Liver (tissue), 9 donors: ENCODE measurements around the gene MYL3. TPM values are rescaled to one million over a fixed set of nuclear protein-coding genes. Genes with fewer than 3 reads are reported as not detected.

Experiments
- DNase-seq: peaks from one replicate; pipeline ENCODE4 v3.0.0-alpha.2; 2017; ENCODE audit warnings: low spot score
- H3K27ac ChIP-seq, 2 donors: one replicate each; pipeline ENCODE4 v1.7.0; 2013; ENCODE audit warnings: inconsistent platforms in 2 of 2, low read length in 2 of 2, control low read depth in 1 of 2, low read depth in 1 of 2, mild to moderate bottlenecking in 1 of 2
- H3K27me3 ChIP-seq, 4 donors: one replicate each; pipeline versions ENCODE4 v1.6.1 to v1.7.0; 2013; ENCODE audit warnings: low read length in 3 of 4, inconsistent platforms in 1 of 4, mild to moderate bottlenecking in 1 of 4, moderate library complexity in 1 of 4; ENCODE audit not compliant: control insufficient read depth in 4 of 4, insufficient read depth in 4 of 4
- H3K36me3 ChIP-seq, 4 donors: one replicate each; pipeline versions ENCODE4 v1.6.1 to v1.7.0; 2013; ENCODE audit warnings: low read length in 3 of 4, mild to moderate bottlenecking in 3 of 4, low read depth in 1 of 4, moderate library complexity in 1 of 4; ENCODE audit not compliant: control insufficient read depth in 4 of 4, insufficient read depth in 3 of 4
- H3K4me1 ChIP-seq, 4 donors: one replicate each; pipeline versions ENCODE4 v1.6.1 to v1.7.0; 2013; ENCODE audit warnings: low read length in 3 of 4, mild to moderate bottlenecking in 3 of 4, moderate library complexity in 1 of 4; ENCODE audit not compliant: control insufficient read depth in 4 of 4, insufficient read depth in 4 of 4
- H3K4me3 ChIP-seq, 3 donors: one replicate each; pipeline versions ENCODE4 v1.6.1 to v1.7.0; 2013; ENCODE audit warnings: low read length in 3 of 3, control low read depth in 1 of 3, low read depth in 1 of 3, mild to moderate bottlenecking in 1 of 3
- H3K9ac ChIP-seq, 2 donors: one replicate each; pipeline ENCODE4 v1.7.0; 2013; ENCODE audit warnings: low read length in 2 of 2, mild to moderate bottlenecking in 2 of 2, moderate library complexity in 2 of 2, control low read depth in 1 of 2, low read depth in 1 of 2
- H3K9me3 ChIP-seq, 4 donors: one replicate each; pipeline versions ENCODE4 v1.6.1 to v1.7.0; 2013; ENCODE audit warnings: low read length in 3 of 4; ENCODE audit not compliant: control insufficient read depth in 4 of 4
- ATF3 ChIP-seq: IDR thresholded peaks from 2 replicates; pipeline ENCODE4 v1.6.1; 2016; ENCODE audit warnings: antibody characterized with exemption
- CTCF ChIP-seq: fragments of 150-350 bp; IDR thresholded peaks from 2 replicates; pipeline ENCODE4 v1.5.1; 2017; ENCODE audit warnings: improper control_type of control experiment, low read depth, low read length; ENCODE audit not compliant: missing input control
- EGR1 ChIP-seq, 2 donors: IDR thresholded peaks; 2 replicates each; pipeline ENCODE4 v1.6.1; 2016 to 2018; ENCODE audit warnings: antibody characterized with exemption in 2 of 2, low read depth in 2 of 2
- FOXA1 ChIP-seq: IDR thresholded peaks from 2 replicates; pipeline ENCODE4 v1.6.1; 2016; ENCODE audit warnings: antibody characterized with exemption
- FOXA2 ChIP-seq: IDR thresholded peaks from 2 replicates; pipeline ENCODE4 v1.6.1; 2016; ENCODE audit warnings: antibody characterized with exemption
- GABPA ChIP-seq, 2 donors: IDR thresholded peaks in 1 of 2; conservative IDR thresholded peaks in 1 of 2; 2 replicates each; pipeline ENCODE4 v1.6.1; 2016; ENCODE audit warnings: antibody characterized with exemption in 2 of 2, mild to moderate bottlenecking in 1 of 2, moderate library complexity in 1 of 2
- HNF4A ChIP-seq, 2 donors: conservative IDR thresholded peaks; 2 replicates each; pipeline ENCODE4 v1.6.1; 2016; ENCODE audit warnings: antibody characterized with exemption in 2 of 2, mild to moderate bottlenecking in 2 of 2
- HNF4G ChIP-seq: IDR thresholded peaks from 2 replicates; pipeline ENCODE4 v1.6.1; 2016; ENCODE audit warnings: antibody characterized with exemption
- JUND ChIP-seq, 2 donors: IDR thresholded peaks; 2 replicates each; pipeline ENCODE4 v1.6.1; 2016; ENCODE audit warnings: antibody characterized with exemption in 2 of 2
- MAX ChIP-seq: IDR thresholded peaks from 2 replicates; pipeline ENCODE4 v1.6.1; 2016; ENCODE audit warnings: antibody characterized with exemption
- NR2F2 ChIP-seq: IDR thresholded peaks from 2 replicates; pipeline ENCODE4 v1.6.1; 2016; ENCODE audit warnings: antibody characterized with exemption
- RAD21 ChIP-seq, 2 donors: IDR thresholded peaks; 2 replicates each; pipeline ENCODE4 v1.6.1; 2016; ENCODE audit warnings: antibody characterized with exemption in 2 of 2, mild to moderate bottlenecking in 2 of 2
- TAF1 ChIP-seq: conservative IDR thresholded peaks from 2 replicates; pipeline ENCODE4 v1.6.1; 2016; ENCODE audit warnings: antibody characterized with exemption, mild to moderate bottlenecking
- YY1 ChIP-seq: IDR thresholded peaks from 2 replicates; pipeline ENCODE4 v1.6.1; 2016; ENCODE audit warnings: antibody characterized with exemption, mild to moderate bottlenecking
- ZBTB33 ChIP-seq: IDR thresholded peaks from 2 replicates; pipeline ENCODE4 v1.6.1; 2016; ENCODE audit warnings: antibody characterized with exemption
- WGBS: extraction: QIAGEN DNeasy Blood & Tissue Kit; methylation state at CpG from one replicate; pipeline ENCODE4 v1.1.7; 2013; 5-methylcytosine and 5-hydroxymethylcytosine counted together
- polyA plus RNA-seq, 2 donors: library from polyadenylated mRNA; stranded (reverse) in 1 of 2; unstranded in 1 of 2; fragments of 200-250 nt in 1 of 2; fragments of >200 nt in 1 of 2; fragmentation: Nextera tagmentation in 1 of 2; extraction: Ambion mirVana in 1 of 2; gene quantifications; one replicate each; pipeline versions ENCODE4 v1.2.1 to v1.2.3, GENCODE V29; 2013 to 2015
- total RNA-seq, 2 donors: library from RNA; depleted of rRNA; stranded (reverse); fragments of >200 nt; gene quantifications; one replicate each; pipeline ENCODE4 v1.2.3, GENCODE V29; 2014
- donor health status: healthy.
- donor health status: healthy.
- donor health status: healthy.
- donor health status: healthy.
- donor health status: healthy.

Gene MYL3
- total and polyA plus RNA-seq, 4 donors: 0.51 to 1.3 (median 0.81) TPM

GRCh38 chr3:46890132-46890531 is 26.9 kb upstream of the MYL3 start:
- TF ChIP-seq GABPA (IDR thresholded peaks at IDR 0.05 in 1 of 2, conservative IDR thresholded peaks at IDR 0.05 in 1 of 2) (no peak), EGR1 (IDR thresholded peaks at IDR 0.05; ENCODE audit: low read depth in 2 of 2) (no peak), NR2F2 (no peak), ZBTB33 (no peak), MAX (no peak), FOXA1 (no peak), YY1 (no peak), RAD21 (IDR thresholded peaks at IDR 0.05) (no peak), ATF3 (no peak)
- peak overlapping the region in 1 of 2 donors; percentile 25 for H3K27ac ChIP-seq
- no peak for DNase-seq
- no peak overlapping the region for H3K4me3 ChIP-seq
- H3K9ac ChIP-seq: no peak overlapping the region
- peaks cover 2 to 15% (median 5%) of the 10 kb centered on the region in 4 donors for H3K4me1 ChIP-seq
- H3K36me3 ChIP-seq: no peaks in the 10 kb centered on the region
- no peaks in the 10 kb centered on the region for H3K27me3 ChIP-seq
- WGBS: 94% methylated on average over 1 of the region's 1 CpG
- H3K9me3 ChIP-seq: no peaks in the 10 kb centered on the region

GRCh38 chr3:46889381-46890110 is 26.3 kb upstream of the MYL3 start:
- no peaks in the 10 kb centered on the region for H3K27me3 ChIP-seq
- no peak overlapping the region for H3K4me3 ChIP-seq
- TF ChIP-seq NR2F2 (peak; percentile 18), TAF1 (no peak), ZBTB33 (no peak), HNF4A (conservative IDR thresholded peaks at IDR 0.05) (no peak)
- no peaks in the 10 kb centered on the region for H3K36me3 ChIP-seq
- WGBS: 61% methylated on average over 6 of the region's 6 CpGs
- H3K27ac ChIP-seq: peak overlapping the region in 1 of 2 donors; percentile 25
- H3K9me3 ChIP-seq: no peaks in the 10 kb centered on the region
- peaks cover 2 to 14% (median 5%) of the 10 kb centered on the region in 4 donors for H3K4me1 ChIP-seq
- no peak for DNase-seq
- no peak overlapping the region for H3K9ac ChIP-seq

GRCh38 chr3:46888705-46889104 is 25.5 kb upstream of the MYL3 start:
- no peak overlapping the region for H3K27ac ChIP-seq
- peaks cover 2 to 14% (median 5%) of the 10 kb centered on the region in 4 donors for H3K4me1 ChIP-seq
- H3K4me3 ChIP-seq: no peak overlapping the region
- H3K9ac ChIP-seq: no peak overlapping the region
- TF ChIP-seq JUND (IDR thresholded peaks at IDR 0.05) (no peak), CTCF (no peak), FOXA2 (no peak), HNF4G (no peak)
- no peaks in the 10 kb centered on the region for H3K9me3 ChIP-seq
- peaks cover 0 to 5% (median under 1%) of the 10 kb centered on the region in 4 donors for H3K27me3 ChIP-seq
- no peaks in the 10 kb centered on the region for H3K36me3 ChIP-seq
- DNase-seq: no peak
- WGBS: 81% methylated on average over 13 of the region's 13 CpGs
